AG09319 (cell line): ENCODE measurements around the gene SLC2A5.

Source experiments
- DNase-seq: peaks from one replicate; pipeline ENCODE4 v3.0.0-alpha.2; 2010; ENCODE audit warnings: low read depth; ENCODE audit errors: extremely low read depth
- TF ChIP-seq, protein P1 (sequence below): IDR thresholded peaks from 2 replicates; pipeline ENCODE4 v1.5.1; 2011; ENCODE audit warnings: low read depth, mild to moderate bottlenecking, inconsistent platforms, low read length, moderate library complexity

Gene SLC2A5

DNA sequence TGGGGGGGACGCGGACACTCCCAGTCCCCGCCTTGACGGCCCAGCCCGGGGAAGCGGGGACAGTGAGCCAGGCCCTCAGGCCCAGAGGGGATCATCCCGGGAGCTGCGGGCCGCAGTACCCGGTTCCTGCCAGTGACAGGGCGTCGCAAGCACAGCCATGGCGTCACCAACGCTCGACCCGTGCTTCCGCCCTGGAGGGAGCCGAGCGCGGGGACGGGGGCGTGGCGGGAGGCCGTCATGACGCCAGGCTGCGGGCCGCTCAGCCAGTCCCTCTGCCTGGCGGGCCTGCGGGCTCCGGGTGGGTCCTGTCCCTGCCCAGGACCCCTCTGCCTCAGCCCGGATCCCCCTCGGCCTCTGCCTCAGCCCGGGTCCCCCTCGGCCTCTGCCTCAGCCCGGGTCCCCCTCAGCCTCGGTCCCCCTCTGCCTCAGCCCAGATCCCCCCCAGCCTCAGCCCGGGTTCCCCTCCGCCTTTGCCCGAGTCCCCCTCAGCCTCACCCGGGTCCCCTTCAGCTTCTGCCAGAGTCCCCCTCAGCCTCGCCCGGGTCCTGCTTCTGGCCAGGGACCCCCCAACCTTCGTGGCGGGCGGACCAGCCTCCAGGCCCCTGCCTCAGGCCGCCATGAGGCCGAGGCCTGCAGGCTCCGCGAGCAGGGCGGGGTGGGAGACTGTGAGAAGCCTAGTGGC, 2.3 kb upstream of the SLC2A5 start:
- TF ChIP-seq, protein P1, sequence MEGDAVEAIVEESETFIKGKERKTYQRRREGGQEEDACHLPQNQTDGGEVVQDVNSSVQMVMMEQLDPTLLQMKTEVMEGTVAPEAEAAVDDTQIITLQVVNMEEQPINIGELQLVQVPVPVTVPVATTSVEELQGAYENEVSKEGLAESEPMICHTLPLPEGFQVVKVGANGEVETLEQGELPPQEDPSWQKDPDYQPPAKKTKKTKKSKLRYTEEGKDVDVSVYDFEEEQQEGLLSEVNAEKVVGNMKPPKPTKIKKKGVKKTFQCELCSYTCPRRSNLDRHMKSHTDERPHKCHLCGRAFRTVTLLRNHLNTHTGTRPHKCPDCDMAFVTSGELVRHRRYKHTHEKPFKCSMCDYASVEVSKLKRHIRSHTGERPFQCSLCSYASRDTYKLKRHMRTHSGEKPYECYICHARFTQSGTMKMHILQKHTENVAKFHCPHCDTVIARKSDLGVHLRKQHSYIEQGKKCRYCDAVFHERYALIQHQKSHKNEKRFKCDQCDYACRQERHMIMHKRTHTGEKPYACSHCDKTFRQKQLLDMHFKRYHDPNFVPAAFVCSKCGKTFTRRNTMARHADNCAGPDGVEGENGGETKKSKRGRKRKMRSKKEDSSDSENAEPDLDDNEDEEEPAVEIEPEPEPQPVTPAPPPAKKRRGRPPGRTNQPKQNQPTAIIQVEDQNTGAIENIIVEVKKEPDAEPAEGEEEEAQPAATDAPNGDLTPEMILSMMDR: no peak
- DNase-seq: no peak

DNA sequence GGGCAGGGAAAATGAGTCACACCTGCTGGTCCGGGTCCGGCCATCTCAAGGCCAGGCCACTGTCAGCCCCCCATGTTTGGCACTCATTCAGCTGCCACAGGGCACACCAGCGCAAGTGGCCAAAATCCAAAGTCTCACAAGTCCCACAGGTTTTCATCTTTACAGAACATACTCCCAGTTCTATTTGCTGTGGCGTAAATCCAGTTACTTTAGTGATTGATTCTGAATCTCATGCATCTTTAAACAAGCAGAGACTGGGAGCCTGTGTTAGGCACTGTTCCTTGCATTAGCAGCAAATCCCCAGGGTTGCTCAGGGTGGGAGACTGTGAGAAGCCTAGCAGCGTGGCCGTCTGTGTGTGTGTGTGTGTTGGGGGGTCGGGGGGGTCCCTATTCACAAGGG, 1.1 kb upstream of the SLC2A5 start:
- DNase-seq: no peak
- TF ChIP-seq, protein P1: no peak

DNA sequence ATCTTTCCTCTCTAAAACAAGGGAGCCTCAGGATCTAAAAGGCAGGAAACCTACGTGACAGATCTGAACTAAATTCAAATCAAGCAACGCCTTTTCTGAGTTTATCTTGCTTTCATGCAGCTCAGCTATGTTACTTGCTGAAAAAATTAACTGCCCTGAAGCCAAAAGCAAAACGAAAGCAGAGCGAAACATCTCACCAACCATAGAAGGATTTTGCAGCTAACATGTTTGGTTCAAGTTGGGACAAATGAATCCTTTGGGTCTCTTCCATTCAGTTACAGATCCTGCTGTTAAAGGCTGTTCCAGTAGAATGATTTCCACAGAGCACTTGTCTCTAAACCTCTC, 482 bp downstream of the SLC2A5 start:
- TF ChIP-seq, protein P1: no peak
- no peak for DNase-seq

GRCh38 chr1:9066945-9067807, 2.3 kb downstream of the SLC2A5 start:
- TF ChIP-seq, protein P1: peak; percentile 12
- DNase-seq: peak; percentile 72

- DNase-seq: no peak
- TF ChIP-seq, protein P1: no peak
Measured at GRCh38 chr1:9065213-9065751, 4.2 kb downstream of the SLC2A5 start.

- TF ChIP-seq, protein P1: no peak
- no peak for DNase-seq
Measured at GRCh38 chr1:9062846-9063245, 6.6 kb downstream of the SLC2A5 start.

GRCh38 chr1:9062021-9062471, 7.4 kb downstream of the SLC2A5 start:
- TF ChIP-seq, protein P1: no peak
- DNase-seq: no peak
